Endodermal cell (in vitro differentiated cells): ENCODE data around the gene HEG1. TPM values are rescaled to one million over a fixed set of nuclear protein-coding genes. Genes with fewer than 3 reads are reported as not detected.

Experiments
- DNase-seq: peaks from one replicate; pipeline ENCODE4 v3.0.0-alpha.2; 2017
- H3K27ac ChIP-seq: 2 replicates; pipeline ENCODE4 v1.5.1; 2013; ENCODE audit warnings: mild to moderate bottlenecking, low read depth, low read length, moderate library complexity
- H3K27me3 ChIP-seq: 2 replicates; pipeline ENCODE4 v1.6.1; 2013; ENCODE audit warnings: mild to moderate bottlenecking, low read length, moderate library complexity; ENCODE audit not compliant: insufficient read depth, control insufficient read depth, poor library complexity, severe bottlenecking
- H3K36me3 ChIP-seq: 2 replicates; pipeline ENCODE4 v1.7.0; 2013; ENCODE audit warnings: mild to moderate bottlenecking, low read length, moderate library complexity; ENCODE audit not compliant: control insufficient read depth, insufficient read depth
- H3K4me1 ChIP-seq: one replicate; pipeline ENCODE4 v1.7.0; 2013; ENCODE audit warnings: low read length; ENCODE audit not compliant: control insufficient read depth, insufficient read depth
- H3K4me3 ChIP-seq: 2 replicates; pipeline ENCODE4 v1.5.1; 2013; ENCODE audit warnings: mild to moderate bottlenecking, low read length, moderate library complexity
- H3K9ac ChIP-seq: 2 replicates; pipeline ENCODE4 v1.6.1; 2013; ENCODE audit warnings: mild to moderate bottlenecking, low read length, moderate library complexity; ENCODE audit not compliant: poor library complexity, severe bottlenecking; ENCODE audit errors: extremely low read depth
- H3K9me3 ChIP-seq: 2 replicates; pipeline ENCODE4 v1.6.1; 2013; ENCODE audit warnings: mild to moderate bottlenecking, low read length, moderate library complexity; ENCODE audit not compliant: control insufficient read depth
- H3K27ac Mint-ChIP-seq: 2 replicates; pipeline ENCODE4 v1.8.0; 2020; ENCODE audit warnings: mixed read lengths
- H3K27me3 Mint-ChIP-seq: 2 replicates; pipeline ENCODE4 v1.8.0; 2021; ENCODE audit warnings: mild to moderate bottlenecking, mixed read lengths; ENCODE audit not compliant: insufficient read depth
- H3K36me3 Mint-ChIP-seq: 2 replicates; pipeline ENCODE4 v1.8.0; 2020; ENCODE audit warnings: low read depth, mixed read lengths
- H3K4me1 Mint-ChIP-seq: 2 replicates; pipeline ENCODE4 v1.8.0; 2020; ENCODE audit warnings: mixed read lengths
- H3K4me3 Mint-ChIP-seq: 2 replicates; pipeline ENCODE4 v1.8.0; 2020; ENCODE audit warnings: mild to moderate bottlenecking, moderate library complexity, mixed read lengths
- H3K9me3 Mint-ChIP-seq: 2 replicates; pipeline ENCODE4 v1.8.0; 2020; ENCODE audit warnings: mild to moderate bottlenecking, mixed read lengths
- CTCF ChIP-seq: fragments of 200-600 bp; sonication (generic); conservative IDR thresholded peaks from 2 replicates; pipeline ENCODE4 v1.5.0; 2021; ENCODE audit warnings: antibody characterized with exemption, mild to moderate bottlenecking
- WGBS, 2 experiments: methylation state at CpG; one replicate each; pipeline versions ENCODE4 v1.1.5 to v1.1.7; 2013; ENCODE audit warnings: missing lambda C conversion rate in 2 of 2, mixed read lengths in 1 of 2; ENCODE audit not compliant: insufficient coverage in 1 of 2, insufficient read length in 1 of 2; 5-methylcytosine and 5-hydroxymethylcytosine counted together
- total RNA-seq, 2 donors: library from RNA; stranded (reverse); fragmentation: NEBNext Ultra II Directional in 1 of 2; extraction: Animal tissue kit (Norgen Biotek cat#: 25700) in 1 of 2; gene quantifications; 2 replicates in 1 of 2; 3 replicates in 1 of 2; pipeline ENCODE4 v1.2.1, GENCODE V29; 2021

The HEG1 gene
- total RNA-seq, 2 donors from 2014 or later, result 25.5 to 27.0 TPM

GRCh38 chr3:125045965-125046364 lies 9.8 kb downstream of the HEG1 start:
- DNase-seq, result no peak
- 87% methylated on average over 2 of the region's 2 CpGs; no CpG with 5 or more reads in 1 of the 2 experiments for WGBS, 2 experiments
- Histone ChIP-seq H3K4me3 (no peak overlapping the region), H3K9ac (no peak overlapping the region), H3K36me3 (peaks cover 19% of the 10 kb centered on the region), H3K27ac (no peak overlapping the region), H3K9me3 (no peaks in the 10 kb centered on the region), H3K27me3 (no peaks in the 10 kb centered on the region), H3K4me1 (peaks cover 17% of the 10 kb centered on the region)
- Mint-ChIP-seq H3K36me3 (peaks cover 23% of the 10 kb centered on the region), H3K27me3 (no peaks in the 10 kb centered on the region), H3K4me3 (no peak overlapping the region), H3K9me3 (no peaks in the 10 kb centered on the region), H3K27ac (no peak overlapping the region), H3K4me1 (peaks cover 25% of the 10 kb centered on the region)
- TF ChIP-seq CTCF, result no peak

- no peak overlapping the region for H3K27ac Mint-ChIP-seq
- H3K27me3 Mint-ChIP-seq, result no peaks in the 10 kb centered on the region
- no peak overlapping the region for H3K4me3 Mint-ChIP-seq
- Histone ChIP-seq H3K9ac (no peak overlapping the region), H3K36me3 (peaks cover 12% of the 10 kb centered on the region), H3K27me3 (no peaks in the 10 kb centered on the region), H3K4me1 (peaks cover 14% of the 10 kb centered on the region), H3K4me3 (no peak overlapping the region), H3K27ac (no peak overlapping the region), H3K9me3 (no peaks in the 10 kb centered on the region)
- peaks cover 18% of the 10 kb centered on the region for H3K36me3 Mint-ChIP-seq
- peaks cover 20% of the 10 kb centered on the region for H3K4me1 Mint-ChIP-seq
- no peak for TF ChIP-seq CTCF
- H3K9me3 Mint-ChIP-seq, result no peaks in the 10 kb centered on the region
- peak; percentile 41 for DNase-seq
- 93 to 96% methylated on average over 5 of the region's 5 CpGs for WGBS, 2 experiments
These were observed 10.6 kb downstream of the HEG1 start for GRCh38 chr3:125045194-125045593.

GRCh38 chr3:125043599-125044151 lies 12.1 kb downstream of the HEG1 start:
- H3K36me3 ChIP-seq, result peaks cover 12% of the 10 kb centered on the region
- H3K27ac Mint-ChIP-seq, result no peak overlapping the region
- no peak overlapping the region for H3K9ac ChIP-seq
- DNase-seq, result peak; percentile 48
- H3K36me3 Mint-ChIP-seq, result peaks cover 12% of the 10 kb centered on the region
- no peaks in the 10 kb centered on the region for H3K27me3 ChIP-seq
- no peaks in the 10 kb centered on the region for H3K9me3 Mint-ChIP-seq
- H3K27me3 Mint-ChIP-seq, result no peaks in the 10 kb centered on the region
- H3K27ac ChIP-seq, result peak overlapping the region; percentile 69
- H3K4me1 ChIP-seq, result peaks cover 27% of the 10 kb centered on the region
- TF ChIP-seq CTCF, result no peak
- H3K4me1 Mint-ChIP-seq, result peaks cover 30% of the 10 kb centered on the region
- H3K4me3 Mint-ChIP-seq, result no peak overlapping the region
- WGBS, 2 experiments, result 86 to 88% methylated on average over 13 to 20 of the region's 20 CpGs
- H3K4me3 ChIP-seq, result no peak overlapping the region
- no peaks in the 10 kb centered on the region for H3K9me3 ChIP-seq
